H9 (cell line): ENCODE data around the gene TRMT61A. TPM values are rescaled to one million over a fixed set of nuclear protein-coding genes. Genes with fewer than 3 reads are reported as not detected.

Experiments
- DNase-seq: peaks from one replicate; pipeline ENCODE4 v3.0.0-alpha.2; 2017
- H2AFZ ChIP-seq: one replicate; pipeline ENCODE4 v1.6.1; 2013; ENCODE audit warnings: mild to moderate bottlenecking, low read length, control low read depth, moderate library complexity
- H2AK5ac ChIP-seq: 2 replicates; pipeline ENCODE4 v1.6.1; 2013; ENCODE audit warnings: low read length, control low read depth, mixed read lengths; ENCODE audit not compliant: insufficient read length
- H2BK120ac ChIP-seq: one replicate; pipeline ENCODE4 v1.6.1; 2013; ENCODE audit warnings: low read depth, mild to moderate bottlenecking, low read length, control low read depth, inconsistent platforms; ENCODE audit not compliant: poor library complexity, severe bottlenecking
- H2BK12ac ChIP-seq: 2 replicates; pipeline ENCODE4 v1.6.1; 2013; ENCODE audit warnings: low read length, control low read depth, mixed read lengths, low read depth; ENCODE audit not compliant: insufficient read length
- H2BK15ac ChIP-seq: 2 replicates; pipeline ENCODE4 v1.6.1; 2013; ENCODE audit warnings: low read depth, low read length, control low read depth
- H2BK20ac ChIP-seq: one replicate; pipeline ENCODE4 v1.6.1; 2013; ENCODE audit warnings: low read depth, mild to moderate bottlenecking, low read length, control low read depth, inconsistent platforms; ENCODE audit not compliant: poor library complexity, severe bottlenecking
- H2BK5ac ChIP-seq: 2 replicates; pipeline ENCODE4 v1.6.1; 2013; ENCODE audit warnings: low read length, control low read depth, mixed read lengths; ENCODE audit not compliant: insufficient read length
- H3K14ac ChIP-seq: 2 replicates; pipeline ENCODE4 v1.6.1; 2013; ENCODE audit warnings: low read length, control low read depth; ENCODE audit not compliant: insufficient read depth
- H3K18ac ChIP-seq: 2 replicates; pipeline ENCODE4 v1.6.1; 2013; ENCODE audit warnings: low read depth, mild to moderate bottlenecking, mixed read lengths, low read length, control low read depth; ENCODE audit not compliant: insufficient read length
- H3K23ac ChIP-seq: 2 replicates; pipeline ENCODE4 v1.6.1; 2013; ENCODE audit warnings: low read length, control low read depth, mixed read lengths, low read depth; ENCODE audit not compliant: insufficient read length
- H3K23me2 ChIP-seq: 2 replicates; pipeline ENCODE4 v1.6.1; 2013; ENCODE audit warnings: low read depth, mild to moderate bottlenecking, mixed read lengths, low read length, control low read depth; ENCODE audit not compliant: insufficient read length, poor library complexity, severe bottlenecking
- H3K27ac ChIP-seq: 2 replicates; pipeline ENCODE4 v1.5.1; 2013; ENCODE audit warnings: low read length, control low read depth, mixed read lengths, low read depth; ENCODE audit not compliant: insufficient read length
- H3K27me3 ChIP-seq: 2 replicates; pipeline ENCODE4 v1.6.1; 2013; ENCODE audit warnings: low read length, control low read depth, inconsistent platforms; ENCODE audit not compliant: insufficient read depth
- H3K4ac ChIP-seq: 2 replicates; pipeline ENCODE4 v1.6.1; 2013; ENCODE audit warnings: low read depth, mild to moderate bottlenecking, control low read depth, inconsistent platforms, low read length, moderate library complexity
- H3K4me1 ChIP-seq: 2 replicates; pipeline ENCODE4 v1.6.1; 2013; ENCODE audit warnings: low read length, control low read depth, inconsistent platforms; ENCODE audit not compliant: insufficient read depth
- H3K4me2 ChIP-seq: 2 replicates; pipeline ENCODE4 v1.6.1; 2013; ENCODE audit warnings: low read length, control low read depth, mixed read lengths; ENCODE audit not compliant: insufficient read length, insufficient read depth
- H3K56ac ChIP-seq: 2 replicates; pipeline ENCODE4 v1.6.1; 2013; ENCODE audit warnings: low read depth, mild to moderate bottlenecking, mixed read lengths, low read length, control low read depth; ENCODE audit not compliant: insufficient read length
- H3K79me1 ChIP-seq: 2 replicates; pipeline ENCODE4 v1.6.1; 2013; ENCODE audit warnings: low read depth, mild to moderate bottlenecking, moderate library complexity, low read length, control low read depth, inconsistent platforms; ENCODE audit not compliant: insufficient read depth, poor library complexity, severe bottlenecking
- H3K79me2 ChIP-seq: 2 replicates; pipeline ENCODE4 v1.6.1; 2013; ENCODE audit warnings: low read length, control low read depth, inconsistent platforms; ENCODE audit not compliant: insufficient read depth
- H3K9ac ChIP-seq: 2 replicates; pipeline ENCODE4 v1.6.1; 2013; ENCODE audit warnings: low read length, control low read depth, mixed read lengths; ENCODE audit not compliant: insufficient read length; ENCODE audit errors: extremely low read depth
- H3K9me3 ChIP-seq: one replicate; pipeline ENCODE4 v1.6.1; 2013; ENCODE audit warnings: low read depth, low read length, inconsistent platforms; ENCODE audit not compliant: control insufficient read depth
- H3T11ph ChIP-seq: one replicate; pipeline ENCODE4 v1.6.1; 2013; ENCODE audit warnings: mild to moderate bottlenecking, low read length, control low read depth, inconsistent platforms
- H4K20me1 ChIP-seq: one replicate; pipeline ENCODE4 v1.6.1; 2013; ENCODE audit not compliant: control insufficient read depth, insufficient read length, insufficient read depth
- H4K5ac ChIP-seq: 2 replicates; pipeline ENCODE4 v1.6.1; 2013; ENCODE audit warnings: low read depth, mild to moderate bottlenecking, mixed read lengths, low read length, control low read depth; ENCODE audit not compliant: insufficient read length
- H4K8ac ChIP-seq: replicated peaks from 2 replicates; pipeline ENCODE4 v1.6.1; 2013; ENCODE audit warnings: low read length, control low read depth, mixed read lengths, low read depth; ENCODE audit not compliant: insufficient read length
- H4K91ac ChIP-seq: 2 replicates; pipeline ENCODE4 v1.6.1; 2013; ENCODE audit warnings: low read depth, mild to moderate bottlenecking, moderate library complexity, mixed read lengths, low read length, control low read depth; ENCODE audit not compliant: insufficient read length
- H3K27ac Mint-ChIP-seq, 3 experiments: 2 replicates in 2 of 3; 3 replicates in 1 of 3; pipeline ENCODE4 v1.8.0; 2020 to 2021; ENCODE audit warnings: mixed read lengths in 3 of 3, mild to moderate bottlenecking in 1 of 3, moderate library complexity in 1 of 3
- H3K27me3 Mint-ChIP-seq: 2 replicates; pipeline ENCODE4 v1.8.0; 2021; ENCODE audit warnings: low read depth, mild to moderate bottlenecking, moderate library complexity, mixed read lengths
- H3K36me3 Mint-ChIP-seq, 3 experiments: 2 replicates in 2 of 3; 3 replicates in 1 of 3; pipeline ENCODE4 v1.8.0; 2020 to 2021; ENCODE audit warnings: low read depth in 3 of 3, mixed read lengths in 3 of 3; ENCODE audit not compliant: insufficient read depth in 1 of 3
- H3K4me1 Mint-ChIP-seq, 2 experiments: 2 replicates each; pipeline ENCODE4 v1.8.0; 2020; ENCODE audit warnings: mixed read lengths in 2 of 2
- H3K4me3 Mint-ChIP-seq, 2 experiments: 2 replicates in 1 of 2; 3 replicates in 1 of 2; pipeline ENCODE4 v1.8.0; 2020 to 2021; ENCODE audit warnings: mild to moderate bottlenecking in 2 of 2, mixed read lengths in 2 of 2, moderate library complexity in 1 of 2
- H3K9me3 Mint-ChIP-seq, 2 experiments: 2 replicates in 1 of 2; 3 replicates in 1 of 2; pipeline ENCODE4 v1.8.0; 2020; ENCODE audit warnings: mild to moderate bottlenecking in 2 of 2, mixed read lengths in 2 of 2, moderate library complexity in 1 of 2
- CTCF ChIP-seq: fragments of 200-600 bp; sonication (generic); conservative IDR thresholded peaks from 3 replicates; pipeline ENCODE4 v1.8.0; 2021; ENCODE audit warnings: antibody characterized with exemption, mild to moderate bottlenecking
- WGBS: extraction: QIAGEN DNeasy Blood & Tissue Kit; methylation state at CpG from one replicate; pipeline ENCODE4 v1.1.7; 2013; ENCODE audit warnings: missing lambda C conversion rate, low lambda C conversion rate, mixed read lengths; ENCODE audit not compliant: insufficient read length; ENCODE audit errors: extremely low coverage; 5-methylcytosine and 5-hydroxymethylcytosine counted together
- total RNA-seq: library from RNA; stranded (reverse); gene quantifications from 2 replicates; pipeline ENCODE4 v1.2.1, GENCODE V29; 2021

TRMT61A gene
- total RNA-seq, 1 experiment from 2014 or later, result 21.9 TPM

- Histone ChIP-seq H4K91ac (no peak overlapping the region), H2BK20ac (no peak overlapping the region), H2AFZ (no peak overlapping the region), H3T11ph (no peak overlapping the region), H4K8ac (no peak overlapping the region), H2BK15ac (no peak overlapping the region), H3K18ac (no peak overlapping the region), H3K23me2 (peaks cover 11% of the 10 kb centered on the region), H3K14ac (no peak overlapping the region; the same call in 1 of the 2 replicates), H3K79me1 (peaks cover 13% of the 10 kb centered on the region), H4K20me1 (peaks cover 4% of the 10 kb centered on the region), H3K4ac (no peak overlapping the region), H3K79me2 (peaks cover 10% of the 10 kb centered on the region; the same call in 1 of the 2 replicates), H4K5ac (no peak overlapping the region), H3K27ac (no peak overlapping the region), H3K9me3 (no peaks in the 10 kb centered on the region), H2AK5ac (no peak overlapping the region), H3K4me2 (peak overlapping the region; percentile 93), H3K4me1 (no peaks in the 10 kb centered on the region; the same call in 1 of the 2 replicates), H2BK5ac (no peak overlapping the region), H3K23ac (no peak overlapping the region), H2BK12ac (no peak overlapping the region), H3K27me3 (peaks cover 7% of the 10 kb centered on the region; the same call in 1 of the 2 replicates), H3K9ac (peak overlapping the region; percentile 5), H3K56ac (no peak overlapping the region), H2BK120ac (no peak overlapping the region)
- Mint-ChIP-seq H3K36me3 (peaks cover 1 to 8% (median 4%) of the 10 kb centered on the region in 3 experiments; a peak in 5 of 7 replicates), H3K27me3 (peaks cover 35% of the 10 kb centered on the region), H3K4me3 (peak overlapping the region; percentile 91 to 97), H3K4me1 (peaks cover 18 to 41% of the 10 kb centered on the region in 2 experiments), H3K27ac (peak overlapping the region in 2 of 3 experiments; percentile 87 to 99; a peak in 5 of 7 replicates), H3K9me3 (peaks cover 4 to 5% of the 10 kb centered on the region in 2 experiments; a peak in 4 of 5 replicates)
- no peak for TF ChIP-seq CTCF
- DNase-seq, result no peak
- no CpG with 5 or more reads among the region's 10 CpGs for WGBS
Measured at GRCh38 chr14:103528146-103528586, 830 bp upstream of the TRMT61A start.
